HCT116 (cell line): ENCODE data around the gene PNMA6E.

Experiments
- CEBPB ChIP-seq: IDR thresholded peaks from 2 replicates; pipeline ENCODE4 v1.6.1; 2012; ENCODE audit warnings: low read depth
- EGR1 ChIP-seq: IDR thresholded peaks from 2 replicates; pipeline ENCODE4 v1.6.1; 2012; ENCODE audit warnings: low read depth
- EZH2 ChIP-seq: fragments of 200-600 bp; sonication (generic); IDR thresholded peaks from 2 replicates; pipeline ENCODE4 v1.6.1; 2017; ENCODE audit warnings: antibody characterized with exemption, mixed run types
- FOSL1 ChIP-seq: IDR thresholded peaks from 2 replicates; pipeline ENCODE4 v1.6.1; 2012; ENCODE audit warnings: low read depth
- POLR2A ChIP-seq: IDR thresholded peaks from 2 replicates; pipeline ENCODE4 v1.7.0; 2011; ENCODE audit warnings: borderline replicate concordance; ENCODE audit not compliant: insufficient read depth, insufficient read length; ENCODE audit errors: extremely low read depth
- POLR2AphosphoS5 ChIP-seq: IDR thresholded peaks from 2 replicates; pipeline ENCODE4 v1.6.1; 2011; ENCODE audit warnings: mild to moderate bottlenecking, low read depth, low read length, moderate library complexity
- SIN3A ChIP-seq: IDR thresholded peaks from 2 replicates; pipeline ENCODE4 v1.6.1; 2012; ENCODE audit warnings: low read depth
- SP1 ChIP-seq: IDR thresholded peaks from 2 replicates; pipeline ENCODE4 v1.6.1; 2012; ENCODE audit warnings: low read depth
- ZFX ChIP-seq: fragments of 450-650 bp; IDR thresholded peaks from 2 replicates; pipeline ENCODE4 v1.6.1; 2017
- ZNF274 ChIP-seq: fragments of 200-500 bp; sonication (Bioruptor generic); IDR thresholded peaks from 2 replicates; pipeline ENCODE4 v1.6.1; 2014; ENCODE audit warnings: mild to moderate bottlenecking, low read depth, low read length, inconsistent platforms
- TF ChIP-seq, protein P1 (sequence below), 3 experiments: fragments of 200-600 bp in 1 of 3; sonication (generic) in 1 of 3; IDR thresholded peaks in 2 of 3; conservative IDR thresholded peaks in 1 of 3; 2 replicates each; pipeline ENCODE4 v1.5.1; 2012 to 2017; ENCODE audit warnings: low read depth in 2 of 3, low read length in 2 of 3, antibody characterized with exemption in 1 of 3, borderline replicate concordance in 1 of 3, control low read depth in 1 of 3, mild to moderate bottlenecking in 1 of 3, mixed read lengths in 1 of 3, mixed run types in 1 of 3, moderate library complexity in 1 of 3; ENCODE audit not compliant: insufficient read depth in 1 of 3
- TF ChIP-seq, protein P2 (sequence below): IDR thresholded peaks from 2 replicates; pipeline ENCODE4 v1.6.1; 2012
- TF ChIP-seq, protein P3 (sequence below): IDR thresholded peaks from 2 replicates; pipeline ENCODE4 v1.6.1; 2012

DNA sequence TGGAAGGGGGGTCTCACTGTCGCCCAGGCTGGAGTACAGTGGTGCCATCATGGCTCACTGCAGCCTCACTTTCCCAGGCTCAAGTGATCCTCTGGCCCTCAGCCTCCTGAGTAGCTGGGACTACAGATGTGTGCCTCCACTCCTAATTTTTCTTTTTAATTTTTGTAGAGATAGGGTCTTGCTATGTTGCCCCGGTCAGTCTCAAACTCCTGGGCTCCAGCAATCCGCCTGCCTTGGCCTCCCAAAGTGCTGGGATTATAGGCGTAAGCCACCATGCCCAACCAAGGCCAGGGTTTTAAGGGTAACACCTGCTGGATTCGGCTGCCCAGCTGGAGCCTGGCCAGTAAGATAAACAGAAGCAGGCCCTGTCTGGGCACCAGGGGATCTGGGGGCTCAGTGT is 41.3 kb upstream of the PNMA6E start:
- TF ChIP-seq, protein P1, sequence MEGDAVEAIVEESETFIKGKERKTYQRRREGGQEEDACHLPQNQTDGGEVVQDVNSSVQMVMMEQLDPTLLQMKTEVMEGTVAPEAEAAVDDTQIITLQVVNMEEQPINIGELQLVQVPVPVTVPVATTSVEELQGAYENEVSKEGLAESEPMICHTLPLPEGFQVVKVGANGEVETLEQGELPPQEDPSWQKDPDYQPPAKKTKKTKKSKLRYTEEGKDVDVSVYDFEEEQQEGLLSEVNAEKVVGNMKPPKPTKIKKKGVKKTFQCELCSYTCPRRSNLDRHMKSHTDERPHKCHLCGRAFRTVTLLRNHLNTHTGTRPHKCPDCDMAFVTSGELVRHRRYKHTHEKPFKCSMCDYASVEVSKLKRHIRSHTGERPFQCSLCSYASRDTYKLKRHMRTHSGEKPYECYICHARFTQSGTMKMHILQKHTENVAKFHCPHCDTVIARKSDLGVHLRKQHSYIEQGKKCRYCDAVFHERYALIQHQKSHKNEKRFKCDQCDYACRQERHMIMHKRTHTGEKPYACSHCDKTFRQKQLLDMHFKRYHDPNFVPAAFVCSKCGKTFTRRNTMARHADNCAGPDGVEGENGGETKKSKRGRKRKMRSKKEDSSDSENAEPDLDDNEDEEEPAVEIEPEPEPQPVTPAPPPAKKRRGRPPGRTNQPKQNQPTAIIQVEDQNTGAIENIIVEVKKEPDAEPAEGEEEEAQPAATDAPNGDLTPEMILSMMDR (IDR thresholded peaks at IDR 0.05 in 2 of 3, conservative IDR thresholded peaks at IDR 0.05 in 1 of 3; ENCODE audit: borderline replicate concordance in 1 of 3, insufficient read depth in 1 of 3, low read depth in 2 of 3, low read length in 2 of 3) = no peak
- no peak for TF ChIP-seq ZFX
- TF ChIP-seq POLR2A = no peak
- no peak for TF ChIP-seq EZH2
- TF ChIP-seq, protein P2, sequence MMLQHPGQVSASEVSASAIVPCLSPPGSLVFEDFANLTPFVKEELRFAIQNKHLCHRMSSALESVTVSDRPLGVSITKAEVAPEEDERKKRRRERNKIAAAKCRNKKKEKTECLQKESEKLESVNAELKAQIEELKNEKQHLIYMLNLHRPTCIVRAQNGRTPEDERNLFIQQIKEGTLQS = no peak
- TF ChIP-seq FOSL1 = no peak
- no peak for TF ChIP-seq CEBPB
- no peak for TF ChIP-seq SIN3A
- TF ChIP-seq, protein P3, sequence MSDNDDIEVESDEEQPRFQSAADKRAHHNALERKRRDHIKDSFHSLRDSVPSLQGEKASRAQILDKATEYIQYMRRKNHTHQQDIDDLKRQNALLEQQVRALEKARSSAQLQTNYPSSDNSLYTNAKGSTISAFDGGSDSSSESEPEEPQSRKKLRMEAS = no peak
- no peak for TF ChIP-seq EGR1
- no peak for TF ChIP-seq SP1
- no peak for TF ChIP-seq ZNF274
- TF ChIP-seq POLR2AphosphoS5 = no peak
